Measurements from ENCODE around the gene MXRA5. TPM values are rescaled to one million over a fixed set of nuclear protein-coding genes. Genes with fewer than 3 reads are reported as not detected.
A peak's percentile ranks its signal among the peaks of the same experiment; 100 is the strongest.
"Not testable (repeated sequence)": the region's sequence is repeated elsewhere in the genome, so short reads cannot be mapped to it uniquely, and the experiment has no call there.

The MXRA5 gene
- total RNA-seq, 1 donor from 2014 or later: 139 TPM

GRCh38 chrX:3380603-3381002 lies 34.2 kb upstream of the MXRA5 start:
- no peak for DNase-seq (ENCODE audit: low spot score in 2 of 2, unreplicated experiment in 2 of 2)
- TF ChIP-seq CTCF (IDR thresholded peaks at IDR 0.05; ENCODE audit: unreplicated experiment): no peak
- no peaks in the 10 kb centered on the region for H3K27me3 Mint-ChIP-seq (ENCODE audit: low read depth)
- no peak overlapping the region for H3K4me3 Mint-ChIP-seq
- peaks cover 20% of the 10 kb centered on the region for H3K4me1 Mint-ChIP-seq
- H3K27ac Mint-ChIP-seq: no peak overlapping the region
- no peaks in the 10 kb centered on the region for H3K36me3 Mint-ChIP-seq
- H3K9me3 Mint-ChIP-seq: no peaks in the 10 kb centered on the region

- DNase-seq (ENCODE audit: low spot score in 2 of 2, unreplicated experiment in 2 of 2): no peak
- no peaks in the 10 kb centered on the region for H3K36me3 Mint-ChIP-seq
- H3K4me1 Mint-ChIP-seq: peaks cover 20% of the 10 kb centered on the region
- TF ChIP-seq CTCF (IDR thresholded peaks at IDR 0.05; ENCODE audit: unreplicated experiment): no peak
- H3K9me3 Mint-ChIP-seq: peaks cover 9% of the 10 kb centered on the region
- no peak overlapping the region for H3K4me3 Mint-ChIP-seq
- H3K27me3 Mint-ChIP-seq (ENCODE audit: low read depth): no peaks in the 10 kb centered on the region
- peak overlapping the region; percentile 53 for H3K27ac Mint-ChIP-seq
Observed at GRCh38 chrX:3379111-3379510, 32.7 kb upstream of the MXRA5 start.

- H3K4me3 Mint-ChIP-seq: no peak overlapping the region
- no peak for TF ChIP-seq CTCF (IDR thresholded peaks at IDR 0.05; ENCODE audit: unreplicated experiment)
- no peak for DNase-seq (ENCODE audit: low spot score in 2 of 2, unreplicated experiment in 2 of 2)
- H3K9me3 Mint-ChIP-seq: peaks cover 14% of the 10 kb centered on the region
- H3K27me3 Mint-ChIP-seq (ENCODE audit: low read depth): no peaks in the 10 kb centered on the region
- H3K36me3 Mint-ChIP-seq: no peaks in the 10 kb centered on the region
- H3K27ac Mint-ChIP-seq: peak overlapping the region; percentile 87
- H3K4me1 Mint-ChIP-seq: peaks cover 20% of the 10 kb centered on the region
Observed at GRCh38 chrX:3378156-3378555, 31.7 kb upstream of the MXRA5 start.

- Mint-ChIP-seq H3K9me3 (peaks cover 18% of the 10 kb centered on the region), H3K27me3 (ENCODE audit: low read depth) (no peaks in the 10 kb centered on the region), H3K36me3 (no peaks in the 10 kb centered on the region), H3K27ac (no peak overlapping the region), H3K4me3 (no peak overlapping the region), H3K4me1 (peaks cover 20% of the 10 kb centered on the region)
- no peak for DNase-seq (ENCODE audit: low spot score in 2 of 2, unreplicated experiment in 2 of 2)
- no peak for TF ChIP-seq CTCF (IDR thresholded peaks at IDR 0.05; ENCODE audit: unreplicated experiment)
Observed at GRCh38 chrX:3377560-3377959, 31.1 kb upstream of the MXRA5 start.

GRCh38 chrX:3375878-3376508 lies 29.5 kb upstream of the MXRA5 start:
- Mint-ChIP-seq H3K9me3 (peaks cover 22% of the 10 kb centered on the region), H3K4me1 (peaks cover 20% of the 10 kb centered on the region), H3K27ac (peak overlapping the region; percentile 59)
- H3K4me3 Mint-ChIP-seq; H3K27me3 Mint-ChIP-seq (ENCODE audit: low read depth); H3K36me3 Mint-ChIP-seq; DNase-seq (ENCODE audit: low spot score in 2 of 2, unreplicated experiment in 2 of 2): not testable (repeated sequence)

GRCh38 chrX:3374108-3374800 lies 27.8 kb upstream of the MXRA5 start:
- no peak overlapping the region for H3K4me3 Mint-ChIP-seq
- H3K27me3 Mint-ChIP-seq (ENCODE audit: low read depth): no peaks in the 10 kb centered on the region
- no peak for TF ChIP-seq CTCF (IDR thresholded peaks at IDR 0.05; ENCODE audit: unreplicated experiment)
- peaks cover 22% of the 10 kb centered on the region for H3K9me3 Mint-ChIP-seq
- DNase-seq (ENCODE audit: low spot score in 2 of 2, unreplicated experiment in 2 of 2): no peak
- H3K36me3 Mint-ChIP-seq: no peaks in the 10 kb centered on the region
- H3K27ac Mint-ChIP-seq: no peak overlapping the region
- peaks cover 20% of the 10 kb centered on the region for H3K4me1 Mint-ChIP-seq

Data from mesothelial cell of epicardium (in vitro differentiated cells).